NB4 (cell line): ENCODE results near the gene LAMA3.

ENCODE experiments used
- MAX ChIP-seq: IDR thresholded peaks from 2 replicates; pipeline ENCODE4 v1.6.1; 2011; ENCODE audit warnings: low read depth, low read length
- MYC ChIP-seq: IDR thresholded peaks from 2 replicates; pipeline ENCODE4 v1.6.1; 2011; ENCODE audit warnings: low read depth, low read length
- POLR2A ChIP-seq: IDR thresholded peaks from 2 replicates; pipeline ENCODE4 v1.6.1; 2011; ENCODE audit warnings: mild to moderate bottlenecking; ENCODE audit not compliant: insufficient read length; ENCODE audit errors: extremely low read depth
- TF ChIP-seq, protein P1 (sequence below): IDR thresholded peaks from one replicate; pipeline ENCODE4 v1.5.1; 2012; ENCODE audit warnings: low read depth, low read length

GRCh38 chr18:23861805-23862470 lies 172.7 kb downstream of the LAMA3 start:
- TF ChIP-seq, protein P1, sequence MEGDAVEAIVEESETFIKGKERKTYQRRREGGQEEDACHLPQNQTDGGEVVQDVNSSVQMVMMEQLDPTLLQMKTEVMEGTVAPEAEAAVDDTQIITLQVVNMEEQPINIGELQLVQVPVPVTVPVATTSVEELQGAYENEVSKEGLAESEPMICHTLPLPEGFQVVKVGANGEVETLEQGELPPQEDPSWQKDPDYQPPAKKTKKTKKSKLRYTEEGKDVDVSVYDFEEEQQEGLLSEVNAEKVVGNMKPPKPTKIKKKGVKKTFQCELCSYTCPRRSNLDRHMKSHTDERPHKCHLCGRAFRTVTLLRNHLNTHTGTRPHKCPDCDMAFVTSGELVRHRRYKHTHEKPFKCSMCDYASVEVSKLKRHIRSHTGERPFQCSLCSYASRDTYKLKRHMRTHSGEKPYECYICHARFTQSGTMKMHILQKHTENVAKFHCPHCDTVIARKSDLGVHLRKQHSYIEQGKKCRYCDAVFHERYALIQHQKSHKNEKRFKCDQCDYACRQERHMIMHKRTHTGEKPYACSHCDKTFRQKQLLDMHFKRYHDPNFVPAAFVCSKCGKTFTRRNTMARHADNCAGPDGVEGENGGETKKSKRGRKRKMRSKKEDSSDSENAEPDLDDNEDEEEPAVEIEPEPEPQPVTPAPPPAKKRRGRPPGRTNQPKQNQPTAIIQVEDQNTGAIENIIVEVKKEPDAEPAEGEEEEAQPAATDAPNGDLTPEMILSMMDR, result no peak
- TF ChIP-seq POLR2A (no peak), MAX (no peak), MYC (no peak)
